H1 (cell line): ENCODE data around the gene CDR2. TPM values are rescaled to one million over a fixed set of nuclear protein-coding genes. Genes with fewer than 3 reads are reported as not detected.

Experiments
- CTCF ChIA-PET: fragments of 300-600 bp; sonication (Branson Sonifier 250); formaldehyde crosslinking; loops from one replicate; lab custom pipeline; 2021; ENCODE audit not compliant: partially characterized antibody; lab: Charles Lee
- POLR2A ChIA-PET: fragments of 300-600 bp; sonication (Branson Sonifier 250); formaldehyde crosslinking; loops from one replicate; lab custom pipeline; 2021; ENCODE audit warnings: inconsistent platforms; ENCODE audit not compliant: partially characterized antibody; lab: Charles Lee
- DNase-seq, 2 experiments: peaks; one replicate each; pipeline versions ENCODE4 v3.0.0 to v3.0.0-alpha.2; 2010 to 2022; ENCODE audit warnings: low spot score in 2 of 2, low read depth in 1 of 2, mixed read lengths in 1 of 2
- FAIRE-seq: peaks from 2 replicates; lab custom pipeline; 2011; peaks lifted over from hg19 to GRCh38; lab: Jason Lieb, UNC
- H2AFZ ChIP-seq: 2 replicates; pipeline ENCODE4 v1.8.1; 2012; ENCODE audit warnings: low read length, inconsistent platforms
- H2AK5ac ChIP-seq: 2 replicates; pipeline ENCODE4 v1.6.1; 2013; ENCODE audit warnings: low read depth, low read length
- H2BK120ac ChIP-seq: replicated peaks from 2 replicates; pipeline ENCODE3; 2013; ENCODE audit warnings: low read depth, low read length, inconsistent platforms
- H2BK12ac ChIP-seq: 2 replicates; pipeline ENCODE4 v1.6.1; 2013; ENCODE audit warnings: low read depth, low read length
- H2BK15ac ChIP-seq: 2 replicates; pipeline ENCODE4 v1.6.1; 2013; ENCODE audit warnings: low read length
- H2BK20ac ChIP-seq: 2 replicates; pipeline ENCODE4 v1.6.1; 2013; ENCODE audit warnings: low read length
- H2BK5ac ChIP-seq: 2 replicates; pipeline ENCODE4 v1.6.1; 2013; ENCODE audit warnings: low read depth, low read length
- H3K14ac ChIP-seq: 2 replicates; pipeline ENCODE4 v1.6.1; 2013; ENCODE audit warnings: inconsistent platforms; ENCODE audit not compliant: insufficient read length
- H3K18ac ChIP-seq: 2 replicates; pipeline ENCODE4 v1.6.1; 2013; ENCODE audit warnings: low read length; ENCODE audit errors: extremely low read depth
- H3K23ac ChIP-seq: 2 replicates; pipeline ENCODE4 v1.6.1; 2013; ENCODE audit warnings: inconsistent platforms; ENCODE audit not compliant: insufficient read length
- H3K23me2 ChIP-seq: 2 replicates; pipeline ENCODE4 v1.6.1; 2013; ENCODE audit warnings: low read depth, low read length
- H3K27ac ChIP-seq: 2 replicates; pipeline ENCODE4 v1.6.1; 2011; ENCODE audit warnings: low read depth, low read length, inconsistent platforms
- H3K27me3 ChIP-seq, 4 experiments: replicated peaks in 1 of 4; 1 replicate in 1 of 4; 2 replicates in 3 of 4; pipeline versions ENCODE4 v1.6.1 to v1.8.1; 2011 to 2013; ENCODE audit warnings: low read length in 3 of 4, mild to moderate bottlenecking in 3 of 4, inconsistent platforms in 2 of 4, mixed read lengths in 2 of 4, moderate library complexity in 1 of 4; ENCODE audit not compliant: control insufficient read depth in 3 of 4, insufficient read depth in 3 of 4; ENCODE audit errors: extremely low read depth in 1 of 4
- H3K36me3 ChIP-seq, 4 experiments: 2 replicates each; pipeline versions ENCODE4 v1.6.1 to v1.8.1; 2011 to 2013; ENCODE audit warnings: mild to moderate bottlenecking in 4 of 4, low read length in 3 of 4, moderate library complexity in 2 of 4, control low read depth in 1 of 4, inconsistent platforms in 1 of 4; ENCODE audit not compliant: insufficient read depth in 4 of 4, control insufficient read depth in 2 of 4
- H3K4ac ChIP-seq: replicated peaks from 2 replicates; pipeline ENCODE3; 2013; ENCODE audit warnings: low read length, low read depth, mixed read lengths, inconsistent platforms; ENCODE audit not compliant: insufficient read length
- H3K4me1 ChIP-seq, 4 experiments: replicated peaks in 1 of 4; 1 replicate in 1 of 4; 2 replicates in 3 of 4; pipeline versions ENCODE4 v1.6.1 to v1.8.1; 2011 to 2013; ENCODE audit warnings: low read length in 3 of 4, inconsistent platforms in 2 of 4, mixed read lengths in 1 of 4; ENCODE audit not compliant: insufficient read depth in 4 of 4, control insufficient read depth in 3 of 4
- H3K4me2 ChIP-seq, 2 experiments: 2 replicates each; pipeline versions ENCODE4 v1.6.1 to v1.8.1; 2011 to 2013; ENCODE audit warnings: low read depth in 2 of 2, low read length in 2 of 2, control low read depth in 1 of 2, inconsistent platforms in 1 of 2, mild to moderate bottlenecking in 1 of 2; ENCODE audit not compliant: insufficient read depth in 1 of 2
- H3K4me3 ChIP-seq, 4 experiments: fragments of 200-600, 300-600 bp in 1 of 4; sonication (generic), shearing (Covaris generic), sonication (Bioruptor Twin) in 1 of 4; 2 replicates each; pipeline versions ENCODE4 v1.5.1 to v1.8.1; 2011 to 2016; ENCODE audit warnings: low read length in 4 of 4, low read depth in 3 of 4, control low read depth in 2 of 4, inconsistent platforms in 2 of 4, mild to moderate bottlenecking in 2 of 4, mixed read lengths in 1 of 4, moderate library complexity in 1 of 4; ENCODE audit not compliant: insufficient read depth in 2 of 4; ENCODE audit errors: extremely low read depth in 1 of 4
- H3K56ac ChIP-seq: replicated peaks from 2 replicates; pipeline ENCODE3; 2013; ENCODE audit warnings: low read depth, mild to moderate bottlenecking, mixed read lengths, low read length, inconsistent platforms; ENCODE audit not compliant: insufficient read length
- H3K79me1 ChIP-seq: 2 replicates; pipeline ENCODE4 v1.6.1; 2013; ENCODE audit warnings: low read depth, low read length, control low read depth
- H3K79me2 ChIP-seq, 2 experiments: 2 replicates each; pipeline versions ENCODE4 v1.6.1 to v1.8.1; 2012 to 2013; ENCODE audit warnings: low read length in 2 of 2, mild to moderate bottlenecking in 2 of 2, inconsistent platforms in 1 of 2; ENCODE audit not compliant: insufficient read depth in 2 of 2, control insufficient read depth in 1 of 2
- H3K9ac ChIP-seq, 4 experiments: replicated peaks in 1 of 4; 1 replicate in 1 of 4; 2 replicates in 3 of 4; pipeline versions ENCODE4 v1.6.1 to v1.8.1; 2011 to 2013; ENCODE audit warnings: low read depth in 3 of 4, low read length in 3 of 4, control low read depth in 2 of 4, mild to moderate bottlenecking in 2 of 4, moderate library complexity in 2 of 4, inconsistent platforms in 1 of 4; ENCODE audit errors: extremely low read depth in 1 of 4
- H3K9me3 ChIP-seq, 2 experiments: 2 replicates each; pipeline versions ENCODE4 v1.6.1 to v1.8.1; 2012 to 2013; ENCODE audit warnings: mild to moderate bottlenecking in 2 of 2, moderate library complexity in 2 of 2, control low read depth in 1 of 2, inconsistent platforms in 1 of 2, low read depth in 1 of 2, low read length in 1 of 2, mixed read lengths in 1 of 2; ENCODE audit not compliant: insufficient read depth in 2 of 2
- H4K20me1 ChIP-seq, 2 experiments: replicated peaks in 1 of 2; 2 replicates each; pipeline versions ENCODE3 to v1.8.1; 2011 to 2013; ENCODE audit warnings: inconsistent platforms in 2 of 2, low read length in 2 of 2, mild to moderate bottlenecking in 1 of 2; ENCODE audit not compliant: insufficient read depth in 2 of 2, control insufficient read depth in 1 of 2
- H4K5ac ChIP-seq: 2 replicates; pipeline ENCODE4 v1.6.1; 2013; ENCODE audit warnings: low read length, low read depth, mixed read lengths, inconsistent platforms; ENCODE audit not compliant: insufficient read length
- H4K8ac ChIP-seq: 2 replicates; pipeline ENCODE4 v1.8.0; 2013; ENCODE audit warnings: mild to moderate bottlenecking, moderate library complexity, low read length, inconsistent platforms; ENCODE audit not compliant: insufficient read depth; ENCODE audit errors: extremely low read depth
- H4K91ac ChIP-seq: replicated peaks from 2 replicates; pipeline ENCODE3; 2013; ENCODE audit warnings: low read length, mixed read lengths, inconsistent platforms; ENCODE audit not compliant: insufficient read length
- ATF3 ChIP-seq: IDR thresholded peaks from 2 replicates; pipeline ENCODE4 v1.6.1; 2011; ENCODE audit warnings: low read depth, mild to moderate bottlenecking, low read length; ENCODE audit not compliant: insufficient read depth
- BACH1 ChIP-seq: IDR thresholded peaks from 2 replicates; pipeline ENCODE4 v1.6.1; 2012; ENCODE audit warnings: low read length, improper control_type of control experiment
- CEBPB ChIP-seq: IDR thresholded peaks from 2 replicates; pipeline ENCODE4 v1.6.1; 2012; ENCODE audit warnings: low read depth, low read length
- HDAC2 ChIP-seq, 2 experiments: fragments of 300-600 bp in 1 of 2; sonication (generic) in 1 of 2; IDR thresholded peaks; 2 replicates each; pipeline ENCODE4 v1.6.1; 2011 to 2012; ENCODE audit warnings: low read depth in 2 of 2, low read length in 2 of 2, mild to moderate bottlenecking in 2 of 2, moderate library complexity in 2 of 2, borderline replicate concordance in 1 of 2, inconsistent platforms in 1 of 2
- NANOG ChIP-seq: IDR thresholded peaks from 2 replicates; pipeline ENCODE4 v1.6.1; 2011; ENCODE audit warnings: low read length, low read depth, mild to moderate bottlenecking, inconsistent platforms; ENCODE audit not compliant: insufficient read depth, poor library complexity, severe bottlenecking
- NRF1 ChIP-seq: IDR thresholded peaks from 2 replicates; pipeline ENCODE4 v1.6.1; 2011; ENCODE audit warnings: mild to moderate bottlenecking, low read depth, low read length, improper control_type of control experiment
- RAD21 ChIP-seq, 2 experiments: IDR thresholded peaks in 1 of 2; conservative IDR thresholded peaks in 1 of 2; 2 replicates each; pipeline ENCODE4 v1.6.1; 2011; ENCODE audit warnings: low read depth in 2 of 2, low read length in 2 of 2, improper control_type of control experiment in 1 of 2, inconsistent platforms in 1 of 2, mild to moderate bottlenecking in 1 of 2, moderate library complexity in 1 of 2
- SIX5 ChIP-seq: IDR thresholded peaks from 2 replicates; pipeline ENCODE4 v1.6.1; 2011; ENCODE audit warnings: mild to moderate bottlenecking, low read depth, low read length
- SP1 ChIP-seq: IDR thresholded peaks from 2 replicates; pipeline ENCODE4 v1.6.1; 2011; ENCODE audit warnings: low read depth, low read length
- SP4 ChIP-seq: IDR thresholded peaks from 2 replicates; pipeline ENCODE4 v1.6.1; 2012; ENCODE audit warnings: low read length, inconsistent platforms
- WGBS, 2 experiments: shearing (Covaris generic) in 1 of 2; methylation state at CpG; one replicate each; pipeline versions ENCODE4 v1.1.6 to v1.1.7; 2013 to 2015; ENCODE audit warnings: low lambda C conversion rate in 2 of 2, mixed read lengths in 2 of 2, inconsistent platforms in 1 of 2, low coverage in 1 of 2, missing lambda C conversion rate in 1 of 2; ENCODE audit not compliant: insufficient replicate concordance in 2 of 2, insufficient coverage in 1 of 2, insufficient read length in 1 of 2; ENCODE audit errors: extremely low coverage in 1 of 2, missing lambda C conversion rate in 1 of 2; 5-methylcytosine and 5-hydroxymethylcytosine counted together
- polyA plus RNA-seq, 7 experiments: library from polyadenylated mRNA; depleted of rRNA in 3 of 7; stranded (reverse) in 5 of 7; unstranded in 2 of 7; fragments of >200 nt in 5 of 7; fragments of 200-250 nt in 2 of 7; gene quantifications; 1 replicate in 5 of 7; 2 replicates in 1 of 7; 4 replicates in 1 of 7; pipeline versions ENCODE4 v1.2.1 to v1.2.3, GENCODE V29; 2011 to 2013; ENCODE audit warnings: missing spikeins in 2 of 7, mixed read lengths in 2 of 7
- total RNA-seq: library from RNA; stranded (reverse); fragmentation: NEBNext Ultra II Directional; extraction: Animal tissue kit (Norgen Biotek cat#: 25700); gene quantifications from 2 replicates; pipeline ENCODE4 v1.2.1, GENCODE V29; 2021

Gene CDR2
- total and polyA plus RNA-seq, 2 of the 8 experiments (the other 6 are each of a cell fraction or from before 2014, with no cell fraction given) = 16.3 to 34.9 TPM

- H3K23ac ChIP-seq = no peak overlapping the region
- no peak overlapping the region for H3K4ac ChIP-seq
- H3K23me2 ChIP-seq = no peaks in the 10 kb centered on the region; the same call in 1 of the 2 replicates
- H3K18ac ChIP-seq = no peak overlapping the region
- no peak overlapping the region for H3K14ac ChIP-seq
- H3K79me2 ChIP-seq = peaks cover 0 to 12% of the 10 kb centered on the region in 2 experiments; a peak in 2 of 4 replicates
- no peak overlapping the region for H3K27ac ChIP-seq
- no peak overlapping the region for H2BK20ac ChIP-seq
- H2BK15ac ChIP-seq = no peak overlapping the region
- no peaks in the 10 kb centered on the region for H3K79me1 ChIP-seq
- peaks cover 0 to 13% (median 8%) of the 10 kb centered on the region in 4 experiments; a peak in 4 of 7 replicates for H3K4me1 ChIP-seq
- no peak overlapping the region for H4K8ac ChIP-seq
- peaks cover 2 to 3% of the 10 kb centered on the region in 2 experiments for H4K20me1 ChIP-seq
- H3K4me3 ChIP-seq = no peak overlapping the region
- H3K36me3 ChIP-seq = peaks cover 0 to 13% (median 5%) of the 10 kb centered on the region in 4 experiments; a peak in 3 of 8 replicates
- H3K9me3 ChIP-seq = no peaks in the 10 kb centered on the region; a peak in 1 of 4 replicates
- no peak overlapping the region for H2BK12ac ChIP-seq
- no peak overlapping the region; the same call in 1 of the 2 replicates for H2BK5ac ChIP-seq
- H4K5ac ChIP-seq = no peak overlapping the region
- H3K9ac ChIP-seq = no peak overlapping the region
- no peak overlapping the region for H2BK120ac ChIP-seq
- no peak overlapping the region for H3K56ac ChIP-seq
- no peak overlapping the region for H2AFZ ChIP-seq
- TF ChIP-seq HDAC2 (IDR thresholded peaks at IDR 0.05; ENCODE audit: borderline replicate concordance in 1 of 2, low read depth in 2 of 2, low read length in 2 of 2) = no peak
- no peak for TF ChIP-seq RAD21 (IDR thresholded peaks at IDR 0.05 in 1 of 2, conservative IDR thresholded peaks at IDR 0.05 in 1 of 2; ENCODE audit: low read depth in 2 of 2, low read length in 2 of 2)
- TF ChIP-seq NRF1 = no peak
- no peak for TF ChIP-seq CEBPB
- no peak for TF ChIP-seq BACH1
- no peak for TF ChIP-seq SP1
- no peak for TF ChIP-seq NANOG
- TF ChIP-seq SP4 = no peak
- TF ChIP-seq SIX5 = no peak
- TF ChIP-seq ATF3 = no peak
- ChIA-PET CTCF (interaction anchor here (0.6 kb wide), 1 partner anchor 39 kb away, joined by 3 read pairs; no protein-coding TSS in a partner anchor), POLR2A (interaction anchor here (1.1 kb wide), 1 partner anchor 15 kb away, joined by 3 read pairs; no protein-coding TSS in a partner anchor)
- no peaks in the 10 kb centered on the region for H3K27me3 ChIP-seq
- H4K91ac ChIP-seq = no peak overlapping the region
- no peak overlapping the region for H3K4me2 ChIP-seq
- no peak for DNase-seq
- WGBS, 2 experiments = 92% methylated on average over 1 of the region's 1 CpG; no CpG with 5 or more reads in 1 of the 2 experiments
- H2AK5ac ChIP-seq = no peak overlapping the region
- no peak for FAIRE-seq
Observed at GRCh38 chr16:22358000-22358399, 16.4 kb downstream of the CDR2 start.
